Occipital lobe (tissue), 3 donors: ENCODE measurements around the gene SSX2B. TPM values are rescaled to one million over a fixed set of nuclear protein-coding genes. Genes with fewer than 3 reads are reported as not detected.
"Not testable (repeated sequence)": the region's sequence is repeated elsewhere in the genome, so short reads cannot be mapped to it uniquely, and the experiment has no call there.

Experiments
- DNase-seq: peaks from one replicate; lab custom pipeline; 2025; lab: John Stamatoyannopoulos, UW
- small RNA-seq: library from RNA; depleted of rRNA; stranded (forward); fragments of <200 nt; gene quantifications from one replicate; pipeline ENCODE3, GENCODE V24; 2014
- total RNA-seq: library from RNA; depleted of rRNA; stranded (reverse); fragments of >200 nt; gene quantifications from one replicate; pipeline ENCODE4 v1.2.3, GENCODE V29; 2014

Gene SSX2B, protein sequence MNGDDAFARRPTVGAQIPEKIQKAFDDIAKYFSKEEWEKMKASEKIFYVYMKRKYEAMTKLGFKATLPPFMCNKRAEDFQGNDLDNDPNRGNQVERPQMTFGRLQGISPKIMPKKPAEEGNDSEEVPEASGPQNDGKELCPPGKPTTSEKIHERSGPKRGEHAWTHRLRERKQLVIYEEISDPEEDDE
- total RNA-seq = not detected

DNA sequence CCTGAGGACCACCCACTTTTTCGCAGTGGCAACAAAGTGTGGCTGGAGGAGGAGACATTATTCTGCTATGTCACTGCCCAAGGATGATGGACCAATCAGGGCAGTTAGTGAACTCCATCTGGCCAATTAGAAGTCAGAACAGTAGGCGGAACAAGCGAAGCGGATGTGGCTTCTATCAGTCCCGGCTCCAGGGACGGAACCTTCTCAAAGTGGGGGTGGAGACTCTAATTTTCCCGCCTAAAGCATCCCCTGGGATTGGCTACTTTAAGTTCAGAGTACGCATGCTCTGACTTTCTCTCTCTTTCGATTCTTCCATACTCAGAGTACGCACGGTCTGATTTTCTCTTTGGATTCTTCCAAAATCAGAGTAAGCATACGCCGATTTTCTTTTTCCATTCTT is at the start of gene SSX2B:
SSX2B (plus strand) TSS at position 301 of the 400 bp plus-strand sequence. CDS start 1,429 bp downstream, outside the sequence.
- DNase-seq = not testable (repeated sequence)

GRCh38 chrX:52707078-52707477 is 44.0 kb upstream of the SSX2B start, which contains the start of gene SSX2:
SSX2 (minus strand) TSS chrX:52707178; CDS start chrX:52705749, 1,429 bp downstream.
- DNase-seq = not testable (repeated sequence)

DNA sequence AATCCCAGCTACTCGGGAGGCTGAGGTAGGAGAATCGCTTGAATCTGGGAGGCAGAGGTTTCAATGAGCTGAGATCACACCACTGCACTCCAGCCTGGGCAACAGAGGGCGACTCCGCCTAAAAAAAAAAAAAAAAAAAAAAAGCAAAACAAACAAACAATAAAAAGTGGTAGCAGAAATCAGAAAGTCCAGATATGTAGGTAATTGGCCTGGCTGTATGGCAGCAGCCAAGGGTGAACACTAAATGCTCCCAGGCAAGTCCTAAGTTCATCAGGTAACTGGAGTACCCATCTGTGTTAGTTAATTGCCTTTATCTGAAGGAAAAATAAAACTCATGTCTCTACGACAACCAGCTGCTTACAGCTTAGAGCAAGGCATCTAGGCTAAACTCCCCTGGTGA is 14.9 kb downstream of the SSX2B start:
- DNase-seq = not testable (repeated sequence)

GRCh38 chrX:52773504-52773903 is 22.5 kb downstream of the SSX2B start:
- DNase-seq = not testable (repeated sequence)

DNA sequence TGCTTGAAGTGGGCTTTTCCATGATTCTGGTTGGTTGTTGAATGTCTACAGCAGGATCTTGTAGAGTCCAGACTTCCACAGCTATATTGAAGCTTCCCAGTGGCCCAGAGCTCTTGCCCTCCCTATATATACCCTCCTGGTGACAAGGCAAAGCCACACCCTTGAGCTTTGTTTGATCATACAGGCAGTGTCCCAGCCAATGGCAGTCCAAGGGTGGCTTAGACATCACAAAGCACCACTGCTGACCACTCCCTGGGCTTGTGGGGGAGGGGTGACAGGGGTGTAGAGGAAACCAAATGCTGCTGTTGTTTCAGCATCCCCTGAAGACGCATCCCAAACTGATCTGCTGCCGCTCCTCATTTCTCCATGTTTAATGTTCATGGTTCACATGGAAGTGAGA is 46.3 kb downstream of the SSX2B start, which contains the start of gene SPANXN5:
SPANXN5 (minus strand) TSS at position 101 of the 400 bp plus-strand sequence; CDS start at position 22, 79 bp downstream.
- DNase-seq = not testable (repeated sequence)

DNA sequence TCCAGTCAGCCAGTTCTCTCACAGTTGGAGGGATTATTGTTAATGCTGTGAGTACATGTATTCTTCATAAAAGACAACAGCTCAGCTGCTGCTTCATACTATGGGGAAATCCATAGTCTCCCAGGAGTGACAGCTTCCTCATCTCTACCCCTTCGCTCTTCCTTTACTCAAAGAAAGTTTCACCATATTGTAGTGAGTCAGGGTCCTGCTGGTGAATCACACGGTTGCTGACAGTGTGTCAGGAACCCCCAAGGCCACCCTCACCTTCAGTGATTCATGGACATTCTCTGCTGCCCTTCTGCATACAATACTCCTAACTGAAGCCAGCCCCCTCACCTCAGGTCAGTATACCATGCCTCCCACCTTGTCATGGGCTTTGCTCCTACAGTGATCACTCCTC is 53.8 kb downstream of the SSX2B start:
- not testable (repeated sequence) for DNase-seq

Small RNAs within 50 kb of the gene (small RNA-seq; reads per million reads assigned to genes)
- gene AC244505.3 (not detected), gene AC244505.5 (not detected), gene AC244505.6 (not detected), gene AC244505.7 (not detected)

Other genes starting within 250 kb of the SSX2B start
- gene XAGE1B, start 234.2 kb upstream of the SSX2B start, total RNA-seq = 0.78 TPM
- gene SSX7, start 96.4 kb upstream of the SSX2B start, total RNA-seq = not detected
- gene SSX2, start 44.1 kb upstream of the SSX2B start, total RNA-seq = not detected
- not detected for gene SPANXN5, start 46.2 kb downstream of the SSX2B start, total RNA-seq
- not detected for gene XAGE5, start 60.0 kb downstream of the SSX2B start, total RNA-seq
- gene XAGE3, start 116.8 kb downstream of the SSX2B start, total RNA-seq = not detected
- gene FAM156B, start 146.1 kb downstream of the SSX2B start, total RNA-seq = 10.6 TPM
- gene FAM156A, start 207.3 kb downstream of the SSX2B start, total RNA-seq = 18.4 TPM